Endothelial cell of coronary artery (primary cell): ENCODE data around the gene ARL17A. TPM values are rescaled to one million over a fixed set of nuclear protein-coding genes. Genes with fewer than 3 reads are reported as not detected.

Experiments used
- total RNA-seq: library from RNA; depleted of rRNA; stranded (reverse); fragments of >200 nt; gene quantifications from 2 replicates; pipeline ENCODE4 v1.2.3, GENCODE V29; 2014

ARL17A gene
- 1.4 and 4.2 TPM in 2 replicates for total RNA-seq

DNA sequence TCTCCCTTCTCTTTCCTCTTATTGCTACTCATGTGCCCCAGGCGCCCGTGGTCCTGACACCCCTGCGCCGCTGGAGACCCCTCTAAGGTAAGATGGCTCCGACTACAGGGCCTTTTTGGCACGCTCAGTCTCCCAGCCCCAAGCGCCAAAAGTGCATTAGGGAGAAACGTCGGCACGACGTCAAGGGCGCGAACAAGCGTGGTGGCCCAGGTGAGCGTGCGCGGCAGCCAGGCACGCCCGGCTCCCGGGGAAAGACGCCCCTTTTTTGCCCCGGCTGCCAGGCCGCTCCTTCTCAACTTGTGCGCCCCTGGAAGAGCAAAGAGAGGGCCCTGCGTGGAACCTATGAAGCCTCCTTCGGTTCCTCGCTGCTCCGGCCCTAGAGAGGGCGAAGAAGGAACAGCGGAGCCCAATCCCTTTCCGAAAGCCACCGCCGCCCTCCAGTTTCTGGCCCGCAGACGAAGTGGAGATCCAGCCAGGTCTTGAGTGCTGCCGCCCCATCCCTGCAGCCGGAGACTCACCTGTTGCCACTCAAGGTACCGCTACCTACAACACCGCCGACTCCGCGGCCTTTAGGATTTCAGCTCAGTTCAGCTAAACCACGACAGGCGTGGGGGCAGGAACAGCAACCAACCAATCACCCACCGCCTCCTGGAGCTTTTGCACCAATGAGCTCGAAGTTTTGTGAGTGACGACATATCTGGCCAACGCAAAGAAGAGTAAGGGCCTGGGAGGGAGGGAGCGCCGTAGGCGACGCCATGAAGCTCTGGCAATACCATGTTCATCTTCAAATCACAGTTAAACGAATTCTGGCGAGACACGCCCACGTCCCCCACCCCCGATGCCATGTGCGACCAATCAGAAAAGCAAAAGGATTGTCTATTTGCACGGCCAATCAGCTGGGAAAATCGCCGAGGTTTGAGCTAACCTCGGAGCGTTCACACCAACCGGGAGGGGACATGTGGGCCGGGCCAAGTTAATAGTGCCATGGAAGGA lies at the start of gene ARL17A:
Gene ARL17A (minus strand): TSS at position 609 of the 993 bp plus-strand sequence. CDS start 3,369 bp downstream, outside the sequence.

DNA sequence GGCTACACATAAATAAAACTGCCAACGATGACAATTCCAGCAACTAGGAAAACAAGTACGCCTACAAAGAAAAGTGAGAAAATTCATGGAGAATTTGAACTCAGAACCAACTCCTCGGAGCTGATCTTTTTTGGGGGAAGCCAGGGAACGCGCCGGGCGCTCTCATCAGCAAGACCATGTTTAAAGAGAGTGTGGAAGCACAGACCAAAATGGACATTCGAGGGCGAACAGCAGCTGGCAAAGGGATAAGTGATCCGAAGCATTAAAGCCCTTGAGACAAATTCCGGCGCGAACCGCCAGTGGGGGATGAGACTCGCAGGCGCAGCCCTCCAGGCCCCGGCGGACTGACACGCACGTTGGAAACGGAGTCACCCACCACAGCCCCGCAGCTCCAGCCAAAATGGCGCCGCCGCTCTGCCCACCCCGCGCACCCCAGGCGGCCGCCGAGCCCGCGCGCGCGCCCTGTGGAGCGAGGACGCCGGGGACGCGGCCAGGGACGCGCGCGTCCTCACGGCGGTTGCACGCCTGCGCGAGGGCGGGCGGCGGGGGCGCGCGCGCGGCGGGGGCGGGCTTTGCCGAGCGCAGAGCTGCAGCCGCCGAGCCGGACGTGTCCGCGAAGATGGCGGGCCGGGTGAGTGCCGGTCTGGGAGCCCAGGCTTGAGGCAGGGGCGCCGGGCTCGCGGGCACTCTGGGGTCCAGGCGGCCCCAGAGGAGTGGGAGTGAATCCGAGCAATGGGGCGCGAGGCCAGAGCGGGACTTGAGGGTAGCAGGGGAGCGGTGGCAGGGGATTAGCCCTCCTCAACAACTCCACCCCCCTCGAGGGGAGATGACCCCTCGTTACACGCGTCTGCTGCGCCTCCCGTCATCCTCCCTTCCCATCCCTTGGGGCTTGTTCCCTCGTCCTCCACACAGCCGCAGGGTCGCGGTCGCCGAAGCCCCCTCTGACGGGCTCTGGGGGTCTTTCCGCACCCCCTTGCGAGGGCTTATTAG lies 11.0 kb upstream of the ARL17A start, which contains the start of gene NSF:
Gene NSF (plus strand): TSS at position 513 of the 990 bp plus-strand sequence. CDS start 107 bp downstream, at position 620.

DNA sequence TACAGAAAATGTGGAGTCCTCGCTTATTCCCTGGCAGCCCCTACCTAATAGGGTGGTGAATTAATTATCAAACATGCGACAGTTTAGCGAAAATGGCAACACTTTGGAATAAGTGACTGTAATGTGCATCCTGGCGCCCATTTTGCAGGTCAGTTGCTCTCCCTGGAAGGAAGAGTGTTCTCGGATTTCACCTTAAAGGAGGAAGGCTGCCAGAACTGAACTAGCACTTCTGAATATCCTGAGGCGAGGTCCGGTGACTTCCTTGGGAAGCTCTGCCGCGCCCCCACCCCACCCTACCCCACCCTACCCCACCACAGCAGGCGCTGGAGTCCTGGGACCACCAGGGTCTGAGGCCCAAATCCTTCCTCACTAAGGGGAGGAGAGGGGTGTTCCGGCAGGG lies 67.3 kb downstream of the ARL17A start, which contains the start of gene LRRC37A2:
Gene LRRC37A2 (plus strand): TSS at position 301 of the 400 bp plus-strand sequence. CDS start 245 bp downstream, outside the sequence.

Other genes with a start within 250 kb of the ARL17A start
- gene ARL17B, start 217.9 kb downstream of the ARL17A start, total RNA-seq: 2.1 and 2.5 TPM in 2 replicates
- gene LRRC37A2, start 67.2 kb downstream of the ARL17A start, total RNA-seq: 3.1 TPM in 2 replicates
- 32.8 and 42.3 TPM in 2 replicates for gene NSF, start 11.0 kb upstream of the ARL17A start, total RNA-seq
- gene WNT3, start 239.0 kb upstream of the ARL17A start, total RNA-seq: 1.4 and 1.6 TPM in 2 replicates